K562 (cell line): ENCODE measurements around the gene MYL10. TPM values are rescaled to one million over a fixed set of nuclear protein-coding genes. Genes with fewer than 3 reads are reported as not detected.
A peak's percentile ranks its signal among the peaks of the same experiment; 100 is the strongest.

Experiments
- ATAC-seq: fragments of 200-7000 bp; cut with Tn5 transposase; 3 replicates; pipeline ENCODE4 v1.9.1; 2020; ENCODE audit warnings: moderate library complexity
- BruUV-seq: library from RNA; stranded (reverse); fragments of 400-500 nt; replicated peaks from 2 replicates; lab custom pipeline; 2021; lab: Mats Ljungman, UMichigan
- CTCF ChIA-PET: fragments of 300-600 bp; formaldehyde crosslinking; extraction: SDS; loops from one replicate; lab custom pipeline; 2021; ENCODE audit warnings: low intra/inter-chr PET ratio; lab: Yijun Ruan, JAX
- POLR2A ChIA-PET: fragments of 300-600, 350-650 bp; sonication (Branson Sonifier 250); formaldehyde crosslinking; extraction: SDS; loops from one replicate; lab custom pipeline; 2021; ENCODE audit warnings: antibody characterized with exemption, inconsistent platforms; lab: Yijun Ruan, JAX
- DNase-seq, 4 experiments: peaks; one replicate each; pipeline versions ENCODE4 v3.0.0 to v3.0.0-alpha.2; 2011 to 2018; ENCODE audit warnings: low spot score in 3 of 4, mixed read lengths in 3 of 4; ENCODE audit errors: extremely low read depth in 1 of 4
- FAIRE-seq: peaks from 2 replicates; lab custom pipeline; 2011; peaks lifted over from hg19 to GRCh38; lab: Jason Lieb, UNC
- H2AFZ ChIP-seq: 2 replicates; pipeline ENCODE4 v1.6.0; 2011; ENCODE audit warnings: low read depth, low read length, control low read depth, inconsistent platforms
- H3K27ac ChIP-seq: fragments of 200-600 bp; 3 replicates; pipeline ENCODE4 v1.8.0; 2011; ENCODE audit warnings: low read depth, mild to moderate bottlenecking, control low read depth, inconsistent platforms, low read length, moderate library complexity, mixed read lengths; ENCODE audit errors: extremely low read depth
- H3K27me3 ChIP-seq, 2 experiments: fragments of 300-600 bp in 1 of 2; 2 replicates in 1 of 2; 3 replicates in 1 of 2; pipeline versions ENCODE4 v1.6.0 to v1.8.0; 2011; ENCODE audit warnings: inconsistent platforms in 2 of 2, low read length in 2 of 2, mild to moderate bottlenecking in 1 of 2, mixed read lengths in 1 of 2, moderate library complexity in 1 of 2; ENCODE audit not compliant: control insufficient read depth in 2 of 2, insufficient read depth in 2 of 2
- H3K36me3 ChIP-seq: fragments of 300-600 bp; 3 replicates; pipeline ENCODE4 v1.8.0; 2011; ENCODE audit warnings: mild to moderate bottlenecking, low read length, inconsistent platforms; ENCODE audit not compliant: control insufficient read depth, insufficient read depth
- H3K4me1 ChIP-seq, 2 experiments: fragments of 200-600 bp in 1 of 2; replicated peaks in 1 of 2; 2 replicates in 1 of 2; 3 replicates in 1 of 2; pipeline versions ENCODE4 v1.5.1 to v1.8.0; 2011; ENCODE audit warnings: inconsistent platforms in 2 of 2, low read length in 2 of 2, mild to moderate bottlenecking in 1 of 2, mixed read lengths in 1 of 2, moderate library complexity in 1 of 2; ENCODE audit not compliant: control insufficient read depth in 2 of 2, insufficient read depth in 2 of 2
- H3K4me2 ChIP-seq: 2 replicates; pipeline ENCODE4 v1.6.1; 2011; ENCODE audit warnings: low read length, control low read depth, inconsistent platforms, mixed read lengths; ENCODE audit not compliant: insufficient read depth
- H3K4me3 ChIP-seq: fragments of 200-600 bp; sonication (generic), shearing (Covaris generic); 2 replicates; pipeline ENCODE4 v1.5.1; 2016; ENCODE audit warnings: control low read depth, inconsistent platforms
- H3K79me2 ChIP-seq: fragments of 200-600 bp; 3 replicates; pipeline ENCODE4 v1.8.0; 2011; ENCODE audit warnings: low read length, inconsistent platforms; ENCODE audit not compliant: control insufficient read depth, insufficient read depth
- H3K9ac ChIP-seq, 2 experiments: 2 replicates each; pipeline versions ENCODE4 v1.6.0 to v1.6.1; 2011; ENCODE audit warnings: low read depth in 2 of 2, low read length in 2 of 2, control low read depth in 1 of 2, inconsistent platforms in 1 of 2, mild to moderate bottlenecking in 1 of 2, mixed read lengths in 1 of 2; ENCODE audit not compliant: insufficient read depth in 1 of 2
- H3K9me1 ChIP-seq: one replicate; pipeline ENCODE4 v1.6.0; 2011; ENCODE audit warnings: inconsistent platforms, mild to moderate bottlenecking, low read length, moderate library complexity; ENCODE audit not compliant: control insufficient read depth, insufficient read depth
- H3K9me3 ChIP-seq: replicated peaks from 2 replicates; pipeline ENCODE4 v1.5.1; 2011; ENCODE audit warnings: low read depth, low read length, inconsistent platforms; ENCODE audit not compliant: control insufficient read depth, insufficient read depth
- H4K20me1 ChIP-seq: replicated peaks from 2 replicates; pipeline ENCODE4 v1.6.1; 2011; ENCODE audit warnings: low read length, inconsistent platforms, mixed read lengths; ENCODE audit not compliant: control insufficient read depth, insufficient read depth
- CTCF ChIP-seq, 3 experiments: IDR thresholded peaks in 2 of 3; conservative IDR thresholded peaks in 1 of 3; 2 replicates each; pipeline ENCODE4 v1.5.1; 2011 to 2012; ENCODE audit warnings: low read length in 3 of 3, mild to moderate bottlenecking in 3 of 3, control low read depth in 2 of 3, improper control_type of control experiment in 1 of 3, inconsistent platforms in 1 of 3, low read depth in 1 of 3, mixed read lengths in 1 of 3, moderate library complexity in 1 of 3; ENCODE audit not compliant: insufficient read depth in 2 of 3
- ZBTB9 ChIP-seq: fragments of 450-650 bp; formaldehyde crosslinking; IDR thresholded peaks from 2 replicates; pipeline ENCODE4 v1.4.0; 2020; ENCODE audit warnings: mild to moderate bottlenecking, moderate library complexity
- whole genome bisulfite sequencing: fragments of 100-300 bp; shearing (Covaris generic); methylation state at CpG from one replicate; pipeline ENCODE4 v1.1.6; 2016; ENCODE audit warnings: low coverage, mixed read lengths; ENCODE audit not compliant: insufficient coverage; ENCODE audit errors: missing lambda C conversion rate; 5-methylcytosine and 5-hydroxymethylcytosine counted together
- in situ Hi-C: fragments of 300-500 bp; cut with MboI; formaldehyde crosslinking; loops from 4 replicates; pipeline ENCODE4 v1.15.0; 2018; ENCODE audit warnings: inconsistent platforms, mixed read lengths
- intact Hi-C: fragments of 100-400 bp; cut with micrococcal nuclease; formaldehyde crosslinking; loops from 2 replicates; pipeline ENCODE4 v1.14.2; 2022
- polyA plus RNA-seq, 8 experiments: library from polyadenylated mRNA; depleted of rRNA in 4 of 8; stranded (reverse) in 5 of 8; unstranded in 3 of 8; fragments of >200 nt; fragmentation: Nextera tagmentation in 2 of 8; fragmentation: Illumina TruSeq in 1 of 8; extraction: Ambion mirVana in 2 of 8; extraction: Trizol in 1 of 8; gene quantifications; 2 replicates each; pipeline versions ENCODE4 v1.2.1 to v1.2.3, GENCODE V29; 2011 to 2014; ENCODE audit warnings: inconsistent platforms in 1 of 8, missing spikeins in 1 of 8
- total RNA-seq, 7 experiments: library from RNA; depleted of rRNA in 6 of 7; stranded (reverse); fragments of >200 nt in 6 of 7; fragmentation: Illumina TruSeq in 2 of 7; extraction: Trizol in 2 of 7; gene quantifications; 2 replicates each; pipeline versions ENCODE4 v1.2.1 to v1.2.3, GENCODE V29; 2011 to 2021; ENCODE audit warnings: low replicate concordance in 1 of 7

The MYL10 gene
- total and polyA plus RNA-seq, 9 of the 15 experiments (the other 6 are each of a cell fraction or from before 2014, with no cell fraction given) = not detected

- 0 out of 6 replicates have a peak, but pooled peaks of 1 of the 3 experiments have one; percentile 11 for TF ChIP-seq CTCF (IDR thresholded peaks at IDR 0.05 in 2 of 3, conservative IDR thresholded peaks at IDR 0.05 in 1 of 3; ENCODE audit: insufficient read depth in 2 of 3, low read depth in 1 of 3, low read length in 3 of 3)
- no peak for TF ChIP-seq ZBTB9 (CRISPR knock-in tag)
- ATAC-seq (peak; percentile 58), DNase-seq (peak in 1 of 4 experiments; percentile 22), FAIRE-seq (no peak)
- no TSS peak for BruUV-seq
- Histone ChIP-seq H3K4me3 (no peak overlapping the region), H3K9me3 (no peaks in the 10 kb centered on the region), H3K79me2 (no peaks in the 10 kb centered on the region), H3K27ac (no peak overlapping the region), H3K9me1 (no peaks in the 10 kb centered on the region), H4K20me1 (no peaks in the 10 kb centered on the region), H3K27me3 (peaks cover 2 to 23% of the 10 kb centered on the region in 2 experiments; a peak in 3 of 5 replicates), H3K4me1 (peaks cover 0 to 10% of the 10 kb centered on the region in 2 experiments; a peak in 1 of 5 replicates), H3K4me2 (no peak overlapping the region), H3K9ac (no peak overlapping the region), H2AFZ (no peak overlapping the region), H3K36me3 (no peaks in the 10 kb centered on the region)
- CTCF ChIA-PET = no interaction called here
- 7% methylated on average over 5 of the region's 5 CpGs for WGBS
- POLR2A ChIA-PET = no interaction called here
- intact Hi-C loops = no loop called here
- in situ Hi-C loops = no loop called here
These were observed 40.0 kb downstream of the MYL10 start for GRCh38 chr7:101589052-101589451.
